ENCODE measurements around the gene ST6GAL1.

Gene ST6GAL1

GRCh38 chr3:186933816-186934215 is 3.5 kb downstream of the ST6GAL1 start:
- POLR2A ChIA-PET (ENCODE audit: low non-redundant PET), result no interaction called here
- no peak for DNase-seq (ENCODE audit: low spot score)
- TF ChIP-seq CTCF (conservative IDR thresholded peaks at IDR 0.05; ENCODE audit: low read depth), result no peak
- H3K27ac ChIP-seq, result no peak overlapping the region
- CTCF ChIA-PET, result no interaction called here

- TF ChIP-seq CTCF (conservative IDR thresholded peaks at IDR 0.05; ENCODE audit: low read depth), result no peak
- DNase-seq (ENCODE audit: low spot score), result no peak
- ChIA-PET CTCF (interaction anchor here (0.6 kb wide), 1 partner anchor 55 kb away, joined by 3 read pairs; no protein-coding TSS in a partner anchor), POLR2A (ENCODE audit: low non-redundant PET) (no interaction called here)
- no peak overlapping the region for H3K27ac ChIP-seq
Observed at GRCh38 chr3:186935133-186935532, 4.8 kb downstream of the ST6GAL1 start.

- CTCF ChIA-PET, result no interaction called here
- H3K27ac ChIP-seq, result no peak overlapping the region
- POLR2A ChIA-PET (ENCODE audit: low non-redundant PET), result interaction anchor here (0.6 kb wide), 1 partner anchor 370 kb away, joined by 3 read pairs; no protein-coding TSS in a partner anchor
- TF ChIP-seq CTCF (conservative IDR thresholded peaks at IDR 0.05; ENCODE audit: low read depth), result no peak
- DNase-seq (ENCODE audit: low spot score), result no peak
Observed at GRCh38 chr3:186937017-186937875, 6.9 kb downstream of the ST6GAL1 start.

GRCh38 chr3:186938716-186939115 is 8.4 kb downstream of the ST6GAL1 start:
- no peak for DNase-seq (ENCODE audit: low spot score)
- POLR2A ChIA-PET (ENCODE audit: low non-redundant PET), result no interaction called here
- CTCF ChIA-PET, result interaction anchor here (0.6 to 0.9 kb wide), 5 partner anchors 89 to 525 kb away, joined by 3 read pairs; no protein-coding TSS in a partner anchor
- no peak for TF ChIP-seq CTCF (conservative IDR thresholded peaks at IDR 0.05; ENCODE audit: low read depth)
- H3K27ac ChIP-seq, result no peak overlapping the region

- no peak overlapping the region for H3K27ac ChIP-seq
- no peak for TF ChIP-seq CTCF (conservative IDR thresholded peaks at IDR 0.05; ENCODE audit: low read depth)
- CTCF ChIA-PET, result interaction anchor here (0.6 to 0.9 kb wide), 3 partner anchors 9 to 231 kb away, joined by 3 to 4 read pairs (median 3); no protein-coding TSS in a partner anchor
- POLR2A ChIA-PET (ENCODE audit: low non-redundant PET), result no interaction called here
- no peak for DNase-seq (ENCODE audit: low spot score)
Observed at GRCh38 chr3:186939536-186939935, 9.2 kb downstream of the ST6GAL1 start.

- POLR2A ChIA-PET (ENCODE audit: low non-redundant PET), result interaction anchor here (0.5 kb wide), 1 partner anchor 10 kb away, joined by 3 read pairs; no protein-coding TSS in a partner anchor
Observed at GRCh38 chr3:186940967-186941366, 10.6 kb downstream of the ST6GAL1 start.

More at GRCh38 chr3:186940967-186941366, 10.6 kb downstream of the ST6GAL1 start:
- CTCF ChIA-PET, result no interaction called here
- TF ChIP-seq CTCF (conservative IDR thresholded peaks at IDR 0.05; ENCODE audit: low read depth), result no peak
- no peak for DNase-seq (ENCODE audit: low spot score)
- H3K27ac ChIP-seq, result no peak overlapping the region

Measured in RWPE1 (cell line).